Stimulated activated CD8-positive, alpha-beta memory T cell treated with anti-CD3 and anti-CD28 coated beads, Interleukin-15, amount 100 ng/mL, for 1 hour (primary cell): ENCODE data around the gene LPP.

Experiments used
- DNase-seq: peaks from one replicate; pipeline ENCODE4 v3.0.0-alpha.2; 2020; ENCODE audit warnings: low read depth

Gene LPP

GRCh38 chr3:188918093-188918492 lies 764.1 kb downstream of the LPP start:
- no peak for DNase-seq

GRCh38 chr3:188923671-188924070 lies 769.7 kb downstream of the LPP start:
- no peak for DNase-seq

GRCh38 chr3:188925376-188925775 lies 771.4 kb downstream of the LPP start:
- DNase-seq, result no peak

- DNase-seq, result no peak
Measured at GRCh38 chr3:188926111-188926510, 772.2 kb downstream of the LPP start.

GRCh38 chr3:188926741-188927511 lies 773.0 kb downstream of the LPP start:
- no peak for DNase-seq

- no peak for DNase-seq
Measured at GRCh38 chr3:188927971-188928370, 774.0 kb downstream of the LPP start.

GRCh38 chr3:188929137-188929536 lies 775.2 kb downstream of the LPP start:
- DNase-seq, result no peak

GRCh38 chr3:188931036-188931435 lies 777.1 kb downstream of the LPP start:
- DNase-seq, result no peak

- DNase-seq, result no peak
Measured at GRCh38 chr3:188931531-188931930, 777.6 kb downstream of the LPP start.

GRCh38 chr3:188934989-188935388 lies 781.0 kb downstream of the LPP start:
- DNase-seq, result no peak

GRCh38 chr3:188936597-188937107 lies 782.7 kb downstream of the LPP start:
- DNase-seq, result no peak

GRCh38 chr3:188937389-188937788 lies 783.4 kb downstream of the LPP start:
- DNase-seq, result no peak

- no peak for DNase-seq
Measured at GRCh38 chr3:188938999-188939398, 785.0 kb downstream of the LPP start.

- no peak for DNase-seq
Measured at GRCh38 chr3:188939814-188940572, 786.0 kb downstream of the LPP start.
